Measurements from ENCODE around the gene CDH3. TPM values are rescaled to one million over a fixed set of nuclear protein-coding genes. Genes with fewer than 3 reads are reported as not detected.

The CDH3 gene
- total and polyA plus RNA-seq, 2 experiments from 2014 or later = 78.0 to 210 TPM

DNA sequence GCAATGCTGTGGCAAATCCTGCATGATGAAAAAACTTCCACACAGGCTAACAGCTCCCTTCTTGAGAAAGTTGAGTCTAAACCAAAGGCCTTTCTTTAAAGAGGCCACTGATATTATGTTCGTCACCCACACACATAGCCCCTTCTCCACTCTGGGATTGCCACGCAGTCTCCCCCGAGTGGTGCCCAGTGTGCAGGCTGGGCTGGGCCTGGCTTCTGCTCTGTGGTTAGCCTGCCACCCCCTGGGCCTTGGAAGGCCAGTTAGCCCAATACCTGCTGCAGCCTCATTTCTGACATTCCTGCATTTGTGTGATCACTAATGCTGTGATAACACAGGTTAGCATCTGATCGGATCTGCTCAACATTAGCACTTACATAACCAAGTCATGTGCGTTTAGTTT, 44.8 kb downstream of the CDH3 start:
- Histone ChIP-seq H3K27me3 (ENCODE audit: insufficient read depth) (no peaks in the 10 kb centered on the region), H3K4me1 (ENCODE audit: insufficient read depth) (no peaks in the 10 kb centered on the region), H3K27ac (ENCODE audit: low read depth) (0 out of 2 replicates have a peak overlapping the region, but pooled peaks have one; percentile 66), H3F3A (replicated peaks; ENCODE audit: low read depth) (0 out of 2 replicates have a peak, but pooled peaks cover 3% of the 10 kb centered on the region), H3K36me3 (ENCODE audit: insufficient read depth) (peaks cover 48% of the 10 kb centered on the region), H3K4me3 (no peak overlapping the region), H3K9me2 (ENCODE audit: insufficient read depth) (no peaks in the 10 kb centered on the region), H3K79me2 (replicated peaks; ENCODE audit: insufficient read depth) (no peaks in the 10 kb centered on the region), H2AFZ (no peak overlapping the region), H4K20me1 (replicated peaks; ENCODE audit: insufficient read depth) (no peaks in the 10 kb centered on the region; the same call in 1 of the 2 replicates), H3K4me2 (no peak overlapping the region)
- TF ChIP-seq CREB1 (CRISPR knock-in tag; IDR thresholded peaks at IDR 0.05; ENCODE audit: low read depth) = no peak
- TF ChIP-seq, protein P1, sequence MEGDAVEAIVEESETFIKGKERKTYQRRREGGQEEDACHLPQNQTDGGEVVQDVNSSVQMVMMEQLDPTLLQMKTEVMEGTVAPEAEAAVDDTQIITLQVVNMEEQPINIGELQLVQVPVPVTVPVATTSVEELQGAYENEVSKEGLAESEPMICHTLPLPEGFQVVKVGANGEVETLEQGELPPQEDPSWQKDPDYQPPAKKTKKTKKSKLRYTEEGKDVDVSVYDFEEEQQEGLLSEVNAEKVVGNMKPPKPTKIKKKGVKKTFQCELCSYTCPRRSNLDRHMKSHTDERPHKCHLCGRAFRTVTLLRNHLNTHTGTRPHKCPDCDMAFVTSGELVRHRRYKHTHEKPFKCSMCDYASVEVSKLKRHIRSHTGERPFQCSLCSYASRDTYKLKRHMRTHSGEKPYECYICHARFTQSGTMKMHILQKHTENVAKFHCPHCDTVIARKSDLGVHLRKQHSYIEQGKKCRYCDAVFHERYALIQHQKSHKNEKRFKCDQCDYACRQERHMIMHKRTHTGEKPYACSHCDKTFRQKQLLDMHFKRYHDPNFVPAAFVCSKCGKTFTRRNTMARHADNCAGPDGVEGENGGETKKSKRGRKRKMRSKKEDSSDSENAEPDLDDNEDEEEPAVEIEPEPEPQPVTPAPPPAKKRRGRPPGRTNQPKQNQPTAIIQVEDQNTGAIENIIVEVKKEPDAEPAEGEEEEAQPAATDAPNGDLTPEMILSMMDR (conservative IDR thresholded peaks at IDR 0.05; ENCODE audit: low read depth in 2 of 2) = peak in 1 of 2 experiments; percentile 38; a peak in 2 of 4 replicates
- Mint-ChIP-seq H3K4me3 (no peak overlapping the region), H3K4me1 (no peaks in the 10 kb centered on the region), H3K27me3 (ENCODE audit: insufficient read depth, low read depth, poor library complexity) (peaks cover 3% of the 10 kb centered on the region), H3K27ac (no peak overlapping the region), H3K9me3 (no peaks in the 10 kb centered on the region), H3K36me3 (ENCODE audit: low read depth) (peaks cover 74% of the 10 kb centered on the region)
- DNase-seq (ENCODE audit: low spot score) = no peak
- peak; percentile 71 for ATAC-seq

DNA sequence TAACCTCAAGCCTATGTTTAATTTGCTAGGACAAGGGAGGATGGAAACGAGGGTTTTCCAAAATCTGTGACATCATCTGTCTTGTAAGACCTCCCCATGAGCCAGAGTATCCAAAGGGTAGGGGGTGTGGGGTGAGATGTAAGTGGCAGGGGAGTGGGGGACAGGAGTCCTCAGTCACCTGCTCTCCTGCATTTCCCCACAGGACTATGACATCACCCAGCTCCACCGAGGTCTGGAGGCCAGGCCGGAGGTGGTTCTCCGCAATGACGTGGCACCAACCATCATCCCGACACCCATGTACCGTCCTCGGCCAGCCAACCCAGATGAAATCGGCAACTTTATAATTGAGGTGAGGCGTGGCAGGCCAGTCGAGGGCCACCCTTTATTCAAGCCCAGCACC, 50.5 kb downstream of the CDH3 start:
- Mint-ChIP-seq H3K27me3 (ENCODE audit: insufficient read depth, low read depth, poor library complexity) (peaks cover 2% of the 10 kb centered on the region), H3K4me3 (no peak overlapping the region), H3K27ac (no peak overlapping the region), H3K9me3 (no peaks in the 10 kb centered on the region), H3K36me3 (ENCODE audit: low read depth) (peaks cover 58% of the 10 kb centered on the region), H3K4me1 (peaks cover 3% of the 10 kb centered on the region; the same call in 1 of the 3 replicates)
- H3K27me3 ChIP-seq (ENCODE audit: insufficient read depth) = no peaks in the 10 kb centered on the region
- no peak overlapping the region for H3K27ac ChIP-seq (ENCODE audit: low read depth)
- peaks cover 45% of the 10 kb centered on the region for H3K36me3 ChIP-seq (ENCODE audit: insufficient read depth)
- DNase-seq (ENCODE audit: low spot score) = no peak
- no peaks in the 10 kb centered on the region for H3K9me2 ChIP-seq (ENCODE audit: insufficient read depth)
- H3K79me2 ChIP-seq (replicated peaks; ENCODE audit: insufficient read depth) = no peaks in the 10 kb centered on the region
- H3K4me3 ChIP-seq = no peak overlapping the region
- no peak overlapping the region for H3K4me2 ChIP-seq
- no peak overlapping the region for H2AFZ ChIP-seq
- peaks cover 3% of the 10 kb centered on the region for H3F3A ChIP-seq (replicated peaks; ENCODE audit: low read depth)
- no peaks in the 10 kb centered on the region for H3K4me1 ChIP-seq (ENCODE audit: insufficient read depth)
- peaks cover 6% of the 10 kb centered on the region for H4K20me1 ChIP-seq (replicated peaks; ENCODE audit: insufficient read depth)
- no peak for ATAC-seq
- no peak for TF ChIP-seq STAT1 (IDR thresholded peaks at IDR 0.05; ENCODE audit: unreplicated experiment)
- TF ChIP-seq, protein P2, sequence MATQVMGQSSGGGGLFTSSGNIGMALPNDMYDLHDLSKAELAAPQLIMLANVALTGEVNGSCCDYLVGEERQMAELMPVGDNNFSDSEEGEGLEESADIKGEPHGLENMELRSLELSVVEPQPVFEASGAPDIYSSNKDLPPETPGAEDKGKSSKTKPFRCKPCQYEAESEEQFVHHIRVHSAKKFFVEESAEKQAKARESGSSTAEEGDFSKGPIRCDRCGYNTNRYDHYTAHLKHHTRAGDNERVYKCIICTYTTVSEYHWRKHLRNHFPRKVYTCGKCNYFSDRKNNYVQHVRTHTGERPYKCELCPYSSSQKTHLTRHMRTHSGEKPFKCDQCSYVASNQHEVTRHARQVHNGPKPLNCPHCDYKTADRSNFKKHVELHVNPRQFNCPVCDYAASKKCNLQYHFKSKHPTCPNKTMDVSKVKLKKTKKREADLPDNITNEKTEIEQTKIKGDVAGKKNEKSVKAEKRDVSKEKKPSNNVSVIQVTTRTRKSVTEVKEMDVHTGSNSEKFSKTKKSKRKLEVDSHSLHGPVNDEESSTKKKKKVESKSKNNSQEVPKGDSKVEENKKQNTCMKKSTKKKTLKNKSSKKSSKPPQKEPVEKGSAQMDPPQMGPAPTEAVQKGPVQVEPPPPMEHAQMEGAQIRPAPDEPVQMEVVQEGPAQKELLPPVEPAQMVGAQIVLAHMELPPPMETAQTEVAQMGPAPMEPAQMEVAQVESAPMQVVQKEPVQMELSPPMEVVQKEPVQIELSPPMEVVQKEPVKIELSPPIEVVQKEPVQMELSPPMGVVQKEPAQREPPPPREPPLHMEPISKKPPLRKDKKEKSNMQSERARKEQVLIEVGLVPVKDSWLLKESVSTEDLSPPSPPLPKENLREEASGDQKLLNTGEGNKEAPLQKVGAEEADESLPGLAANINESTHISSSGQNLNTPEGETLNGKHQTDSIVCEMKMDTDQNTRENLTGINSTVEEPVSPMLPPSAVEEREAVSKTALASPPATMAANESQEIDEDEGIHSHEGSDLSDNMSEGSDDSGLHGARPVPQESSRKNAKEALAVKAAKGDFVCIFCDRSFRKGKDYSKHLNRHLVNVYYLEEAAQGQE (IDR thresholded peaks at IDR 0.05; ENCODE audit: unreplicated experiment) = no peak
- TF ChIP-seq, protein P3, sequence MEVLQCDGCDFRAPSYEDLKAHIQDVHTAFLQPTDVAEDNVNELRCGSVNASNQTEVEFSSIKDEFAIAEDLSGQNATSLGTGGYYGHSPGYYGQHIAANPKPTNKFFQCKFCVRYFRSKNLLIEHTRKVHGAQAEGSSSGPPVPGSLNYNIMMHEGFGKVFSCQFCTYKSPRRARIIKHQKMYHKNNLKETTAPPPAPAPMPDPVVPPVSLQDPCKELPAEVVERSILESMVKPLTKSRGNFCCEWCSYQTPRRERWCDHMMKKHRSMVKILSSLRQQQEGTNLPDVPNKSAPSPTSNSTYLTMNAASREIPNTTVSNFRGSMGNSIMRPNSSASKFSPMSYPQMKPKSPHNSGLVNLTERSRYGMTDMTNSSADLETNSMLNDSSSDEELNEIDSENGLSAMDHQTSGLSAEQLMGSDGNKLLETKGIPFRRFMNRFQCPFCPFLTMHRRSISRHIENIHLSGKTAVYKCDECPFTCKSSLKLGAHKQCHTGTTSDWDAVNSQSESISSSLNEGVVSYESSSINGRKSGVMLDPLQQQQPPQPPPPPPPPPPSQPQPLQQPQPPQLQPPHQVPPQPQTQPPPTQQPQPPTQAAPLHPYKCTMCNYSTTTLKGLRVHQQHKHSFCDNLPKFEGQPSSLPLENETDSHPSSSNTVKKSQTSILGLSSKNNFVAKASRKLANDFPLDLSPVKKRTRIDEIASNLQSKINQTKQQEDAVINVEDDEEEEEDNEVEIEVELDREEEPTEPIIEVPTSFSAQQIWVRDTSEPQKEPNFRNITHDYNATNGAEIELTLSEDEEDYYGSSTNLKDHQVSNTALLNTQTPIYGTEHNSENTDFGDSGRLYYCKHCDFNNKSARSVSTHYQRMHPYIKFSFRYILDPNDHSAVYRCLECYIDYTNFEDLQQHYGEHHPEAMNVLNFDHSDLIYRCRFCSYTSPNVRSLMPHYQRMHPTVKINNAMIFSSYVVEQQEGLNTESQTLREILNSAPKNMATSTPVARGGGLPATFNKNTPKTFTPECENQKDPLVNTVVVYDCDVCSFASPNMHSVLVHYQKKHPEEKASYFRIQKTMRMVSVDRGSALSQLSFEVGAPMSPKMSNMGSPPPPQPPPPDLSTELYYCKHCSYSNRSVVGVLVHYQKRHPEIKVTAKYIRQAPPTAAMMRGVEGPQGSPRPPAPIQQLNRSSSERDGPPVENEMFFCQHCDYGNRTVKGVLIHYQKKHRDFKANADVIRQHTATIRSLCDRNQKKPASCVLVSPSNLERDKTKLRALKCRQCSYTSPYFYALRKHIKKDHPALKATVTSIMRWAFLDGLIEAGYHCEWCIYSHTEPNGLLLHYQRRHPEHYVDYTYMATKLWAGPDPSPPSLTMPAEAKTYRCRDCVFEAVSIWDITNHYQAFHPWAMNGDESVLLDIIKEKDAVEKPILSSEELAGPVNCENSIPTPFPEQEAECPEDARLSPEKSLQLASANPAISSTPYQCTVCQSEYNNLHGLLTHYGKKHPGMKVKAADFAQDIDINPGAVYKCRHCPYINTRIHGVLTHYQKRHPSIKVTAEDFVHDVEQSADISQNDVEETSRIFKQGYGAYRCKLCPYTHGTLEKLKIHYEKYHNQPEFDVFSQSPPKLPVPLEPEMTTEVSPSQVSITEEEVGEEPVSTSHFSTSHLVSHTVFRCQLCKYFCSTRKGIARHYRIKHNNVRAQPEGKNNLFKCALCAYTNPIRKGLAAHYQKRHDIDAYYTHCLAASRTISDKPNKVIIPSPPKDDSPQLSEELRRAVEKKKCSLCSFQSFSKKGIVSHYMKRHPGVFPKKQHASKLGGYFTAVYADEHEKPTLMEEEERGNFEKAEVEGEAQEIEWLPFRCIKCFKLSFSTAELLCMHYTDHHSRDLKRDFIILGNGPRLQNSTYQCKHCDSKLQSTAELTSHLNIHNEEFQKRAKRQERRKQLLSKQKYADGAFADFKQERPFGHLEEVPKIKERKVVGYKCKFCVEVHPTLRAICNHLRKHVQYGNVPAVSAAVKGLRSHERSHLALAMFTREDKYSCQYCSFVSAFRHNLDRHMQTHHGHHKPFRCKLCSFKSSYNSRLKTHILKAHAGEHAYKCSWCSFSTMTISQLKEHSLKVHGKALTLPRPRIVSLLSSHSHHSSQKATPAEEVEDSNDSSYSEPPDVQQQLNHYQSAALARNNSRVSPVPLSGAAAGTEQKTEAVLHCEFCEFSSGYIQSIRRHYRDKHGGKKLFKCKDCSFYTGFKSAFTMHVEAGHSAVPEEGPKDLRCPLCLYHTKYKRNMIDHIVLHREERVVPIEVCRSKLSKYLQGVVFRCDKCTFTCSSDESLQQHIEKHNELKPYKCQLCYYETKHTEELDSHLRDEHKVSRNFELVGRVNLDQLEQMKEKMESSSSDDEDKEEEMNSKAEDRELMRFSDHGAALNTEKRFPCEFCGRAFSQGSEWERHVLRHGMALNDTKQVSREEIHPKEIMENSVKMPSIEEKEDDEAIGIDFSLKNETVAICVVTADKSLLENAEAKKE (CRISPR knock-in tag; IDR thresholded peaks at IDR 0.05) = no peak
- TF ChIP-seq EZH2 (IDR thresholded peaks at IDR 0.05; ENCODE audit: low read depth, unreplicated experiment) = no peak
- no peak for TF ChIP-seq CREB1 (CRISPR knock-in tag; IDR thresholded peaks at IDR 0.05; ENCODE audit: low read depth)
- TF ChIP-seq, protein P1 (conservative IDR thresholded peaks at IDR 0.05; ENCODE audit: low read depth in 2 of 2) = no peak
- no peak for TF ChIP-seq ZNF114 (CRISPR knock-in tag; IDR thresholded peaks at IDR 0.05)

All from GM23338 (cell line).